Type B pancreatic cell (in vitro differentiated cells): ENCODE results near the gene SLC35F1. TPM values are rescaled to one million over a fixed set of nuclear protein-coding genes. Genes with fewer than 3 reads are reported as not detected.

Experiments used
- DNase-seq: peaks from one replicate; pipeline ENCODE4 v3.0.0; 2021; ENCODE audit warnings: mixed read lengths; ENCODE audit not compliant: unreplicated experiment; ENCODE audit errors: extremely low spot score
- H3K27ac Mint-ChIP-seq: 2 replicates; pipeline ENCODE4 v1.8.0; 2021; ENCODE audit warnings: mild to moderate bottlenecking, mixed read lengths
- H3K27me3 Mint-ChIP-seq: 2 replicates; pipeline ENCODE4 v1.8.0; 2021; ENCODE audit warnings: mixed read lengths
- H3K36me3 Mint-ChIP-seq: 2 replicates; pipeline ENCODE4 v1.8.0; 2021; ENCODE audit warnings: mixed read lengths
- H3K4me1 Mint-ChIP-seq: one replicate; pipeline ENCODE4 v1.8.0; 2021; ENCODE audit warnings: mixed read lengths; ENCODE audit not compliant: unreplicated experiment
- H3K4me3 Mint-ChIP-seq: 2 replicates; pipeline ENCODE4 v1.8.0; 2021; ENCODE audit warnings: mild to moderate bottlenecking, mixed read lengths
- H3K9me3 Mint-ChIP-seq: 2 replicates; pipeline ENCODE4 v1.8.0; 2021; ENCODE audit warnings: mixed read lengths
- CTCF ChIP-seq: fragments of 200-600 bp; sonication (generic); conservative IDR thresholded peaks from 2 replicates; pipeline ENCODE4 v1.5.0; 2021; ENCODE audit warnings: antibody characterized with exemption, mild to moderate bottlenecking
- total RNA-seq: library from RNA; stranded (reverse); gene quantifications from 2 replicates; pipeline ENCODE4 v1.2.1, GENCODE V29; 2021; ENCODE audit warnings: low replicate concordance

SLC35F1 gene
- total RNA-seq, 1 donor from 2014 or later = 6.1 TPM

DNA sequence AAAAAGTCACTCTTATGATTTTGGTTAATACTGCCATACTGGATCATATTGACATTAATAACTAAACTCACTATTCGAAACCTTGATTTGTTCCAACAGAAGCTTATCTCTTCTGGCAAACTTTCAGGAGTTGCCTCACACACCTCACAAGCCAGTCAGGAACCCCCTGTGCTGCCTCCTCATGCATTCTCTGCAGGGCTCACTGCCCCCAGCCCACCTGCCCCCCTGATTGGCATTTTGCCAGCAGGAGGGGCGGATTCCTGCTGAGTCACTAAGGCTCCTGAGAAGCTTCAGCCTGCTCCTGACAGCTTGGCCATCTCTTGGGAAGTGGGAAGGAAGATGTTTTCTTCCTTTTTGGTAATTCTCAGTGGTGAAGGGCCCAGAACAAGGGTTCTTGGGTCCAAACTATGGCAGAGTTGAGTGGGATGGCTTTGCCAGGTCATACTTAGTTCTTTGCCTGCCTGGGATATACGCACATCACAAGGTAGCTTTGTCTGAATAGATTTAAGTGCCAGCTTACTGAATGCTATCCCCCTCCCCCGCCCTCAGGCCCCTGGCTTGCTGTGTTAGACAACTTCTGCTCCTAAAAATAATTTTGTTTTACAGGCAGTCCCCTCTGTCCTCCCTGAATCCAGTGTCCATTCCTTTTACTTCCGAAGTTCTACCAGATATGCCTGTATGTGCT lies 31.4 kb downstream of the SLC35F1 start:
- no peaks in the 10 kb centered on the region for H3K27me3 Mint-ChIP-seq
- DNase-seq = no peak
- TF ChIP-seq CTCF = no peak
- no peak overlapping the region for H3K27ac Mint-ChIP-seq
- H3K36me3 Mint-ChIP-seq = no peaks in the 10 kb centered on the region
- H3K9me3 Mint-ChIP-seq = no peaks in the 10 kb centered on the region
- H3K4me1 Mint-ChIP-seq = peaks cover 4% of the 10 kb centered on the region
- no peak overlapping the region for H3K4me3 Mint-ChIP-seq

- H3K36me3 Mint-ChIP-seq = no peaks in the 10 kb centered on the region
- DNase-seq = no peak
- no peak overlapping the region for H3K27ac Mint-ChIP-seq
- H3K27me3 Mint-ChIP-seq = no peaks in the 10 kb centered on the region
- H3K9me3 Mint-ChIP-seq = no peaks in the 10 kb centered on the region
- no peak overlapping the region for H3K4me3 Mint-ChIP-seq
- TF ChIP-seq CTCF = no peak
- no peaks in the 10 kb centered on the region for H3K4me1 Mint-ChIP-seq
Observed at GRCh38 chr6:117947234-117947633, 40.2 kb downstream of the SLC35F1 start.

DNA sequence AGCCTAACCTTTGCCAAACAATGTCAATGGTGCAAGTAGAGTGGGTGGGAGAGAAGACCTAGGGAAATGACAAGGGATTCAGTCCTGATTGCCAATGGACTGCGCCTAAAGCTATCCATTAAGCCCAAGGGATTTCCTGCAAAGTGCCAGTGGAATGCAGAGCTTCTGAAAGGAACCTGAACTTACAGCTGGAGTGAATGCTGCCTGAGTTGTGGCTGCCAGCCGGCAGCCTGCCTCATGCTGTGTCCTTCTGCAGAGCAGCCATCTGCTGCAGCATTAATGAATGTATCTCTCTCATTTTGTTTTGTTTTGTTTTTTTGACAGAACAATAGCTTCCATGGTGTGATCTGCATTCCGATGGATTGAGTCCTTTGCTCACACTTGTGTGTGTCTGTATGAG lies 44.7 kb downstream of the SLC35F1 start:
- Mint-ChIP-seq H3K36me3 (no peaks in the 10 kb centered on the region), H3K27ac (peak overlapping the region; percentile 22), H3K4me1 (no peaks in the 10 kb centered on the region), H3K9me3 (no peaks in the 10 kb centered on the region), H3K4me3 (no peak overlapping the region), H3K27me3 (no peaks in the 10 kb centered on the region)
- no peak for DNase-seq
- TF ChIP-seq CTCF = no peak

DNA sequence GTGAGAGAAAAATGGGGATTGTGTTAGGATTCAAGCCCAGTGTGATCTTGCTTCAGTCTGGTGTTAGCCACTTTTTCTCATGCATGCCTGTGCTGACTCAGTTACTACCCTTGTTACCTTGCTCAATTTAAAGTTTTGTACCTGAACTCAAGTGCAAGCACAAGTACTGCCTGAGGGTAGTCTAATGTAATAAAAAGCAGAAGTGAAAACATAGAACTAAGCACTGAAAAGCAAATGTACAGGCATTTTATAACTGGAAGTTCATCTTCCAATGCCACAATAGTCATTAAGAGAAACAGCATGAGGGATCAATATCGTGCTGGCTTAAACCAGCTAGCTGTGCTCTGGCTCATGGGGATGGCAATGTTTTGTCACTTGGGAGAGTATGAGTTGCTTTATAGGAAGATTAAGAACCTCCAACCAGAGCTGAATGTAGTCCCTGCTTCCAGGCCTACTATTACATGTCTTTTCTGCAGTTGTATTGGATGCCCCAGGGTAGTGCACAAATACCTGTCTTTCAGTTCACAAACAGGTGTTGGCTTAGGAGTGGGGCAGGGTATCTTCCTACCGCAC lies 48.7 kb downstream of the SLC35F1 start:
- Mint-ChIP-seq H3K27ac (no peak overlapping the region), H3K36me3 (no peaks in the 10 kb centered on the region), H3K4me3 (no peak overlapping the region), H3K9me3 (no peaks in the 10 kb centered on the region), H3K27me3 (peaks cover 3% of the 10 kb centered on the region), H3K4me1 (no peaks in the 10 kb centered on the region)
- DNase-seq = no peak
- no peak for TF ChIP-seq CTCF

- no peaks in the 10 kb centered on the region for H3K4me1 Mint-ChIP-seq
- H3K4me3 Mint-ChIP-seq = no peak overlapping the region
- no peak overlapping the region for H3K27ac Mint-ChIP-seq
- TF ChIP-seq CTCF = no peak
- no peaks in the 10 kb centered on the region for H3K36me3 Mint-ChIP-seq
- H3K27me3 Mint-ChIP-seq = peaks cover 3% of the 10 kb centered on the region
- H3K9me3 Mint-ChIP-seq = no peaks in the 10 kb centered on the region
- DNase-seq = no peak
Observed at GRCh38 chr6:117956386-117956785, 49.3 kb downstream of the SLC35F1 start.
